GM18873 (cell line): ENCODE results near the gene TK1.
"Not testable (repeated sequence)": the region's sequence is repeated elsewhere in the genome, so short reads cannot be mapped to it uniquely, and the experiment has no call there.

Source experiments
- ATAC-seq: cut with Tn5 transposase; IDR thresholded peaks from one replicate; pipeline ENCODE4 v1.9.1; 2021; ENCODE audit warnings: mild to moderate bottlenecking, moderate library complexity, moderate number of reproducible peaks; ENCODE audit not compliant: unreplicated experiment, low FRiP score

TK1 gene

GRCh38 chr17:78180083-78180482 is 6.8 kb downstream of the TK1 start:
- ATAC-seq = no peak

GRCh38 chr17:78179372-78179771 is 7.5 kb downstream of the TK1 start:
- no peak for ATAC-seq

GRCh38 chr17:78176548-78177025 is 10.3 kb downstream of the TK1 start:
- ATAC-seq = no peak

- no peak for ATAC-seq
These were observed 11.2 kb downstream of the TK1 start for GRCh38 chr17:78175643-78175981.

GRCh38 chr17:78174870-78175642 is 11.8 kb downstream of the TK1 start:
- ATAC-seq = no peak

GRCh38 chr17:78174346-78174869 is 12.4 kb downstream of the TK1 start:
- no peak for ATAC-seq

- no peak for ATAC-seq
These were observed 13.6 kb downstream of the TK1 start for GRCh38 chr17:78173097-78173715.

GRCh38 chr17:78172249-78173051 is 14.4 kb downstream of the TK1 start:
- no peak for ATAC-seq

- not testable (repeated sequence) for ATAC-seq
These were observed 15.1 kb downstream of the TK1 start for GRCh38 chr17:78171591-78172248.

GRCh38 chr17:78170692-78171590 is 15.9 kb downstream of the TK1 start:
- no peak for ATAC-seq

- ATAC-seq = no peak
These were observed 17.7 kb downstream of the TK1 start for GRCh38 chr17:78168903-78169793.

- ATAC-seq = no peak
These were observed 18.5 kb downstream of the TK1 start, which contains the start of gene SYNGR2 for GRCh38 chr17:78168242-78168902. Gene SYNGR2 (plus strand): TSS chr17:78168581. CDS start chr17:78168617, 36 bp downstream.

- no peak for ATAC-seq
These were observed 20.4 kb downstream of the TK1 start for GRCh38 chr17:78166416-78166815.

GRCh38 chr17:78164748-78165607 is 21.9 kb downstream of the TK1 start:
- ATAC-seq = no peak

- ATAC-seq = no peak
These were observed 22.7 kb downstream of the TK1 start for GRCh38 chr17:78163881-78164747.

GRCh38 chr17:78159575-78160158 is 27.2 kb downstream of the TK1 start:
- no peak for ATAC-seq
